ENCODE results near the gene SMU1.

GRCh38 chr9:33112094-33112493 lies 35.6 kb upstream of the SMU1 start:
- TF ChIP-seq CTCF (IDR thresholded peaks at IDR 0.05) (no peak), POLR2A (IDR thresholded peaks at IDR 0.05) (no peak)
